Lower leg skin (tissue), 3 donors: ENCODE measurements around the gene CLIC4.

Experiments used
- POLR2A ChIP-seq, 2 donors: fragments of 450-650 bp; IDR thresholded peaks; one replicate each; pipeline ENCODE4 v1.6.1; 2016 to 2017; ENCODE audit warnings: antibody characterized with exemption in 2 of 2, mild to moderate bottlenecking in 1 of 2, moderate library complexity in 1 of 2
- TF ChIP-seq, protein P1 (sequence below), 3 donors: fragments of 450-650 bp; IDR thresholded peaks; one replicate each; pipeline ENCODE4 v1.5.1; 2016; ENCODE audit warnings: antibody characterized with exemption in 3 of 3, mild to moderate bottlenecking in 3 of 3, moderate library complexity in 2 of 3

- TF ChIP-seq, protein P1, sequence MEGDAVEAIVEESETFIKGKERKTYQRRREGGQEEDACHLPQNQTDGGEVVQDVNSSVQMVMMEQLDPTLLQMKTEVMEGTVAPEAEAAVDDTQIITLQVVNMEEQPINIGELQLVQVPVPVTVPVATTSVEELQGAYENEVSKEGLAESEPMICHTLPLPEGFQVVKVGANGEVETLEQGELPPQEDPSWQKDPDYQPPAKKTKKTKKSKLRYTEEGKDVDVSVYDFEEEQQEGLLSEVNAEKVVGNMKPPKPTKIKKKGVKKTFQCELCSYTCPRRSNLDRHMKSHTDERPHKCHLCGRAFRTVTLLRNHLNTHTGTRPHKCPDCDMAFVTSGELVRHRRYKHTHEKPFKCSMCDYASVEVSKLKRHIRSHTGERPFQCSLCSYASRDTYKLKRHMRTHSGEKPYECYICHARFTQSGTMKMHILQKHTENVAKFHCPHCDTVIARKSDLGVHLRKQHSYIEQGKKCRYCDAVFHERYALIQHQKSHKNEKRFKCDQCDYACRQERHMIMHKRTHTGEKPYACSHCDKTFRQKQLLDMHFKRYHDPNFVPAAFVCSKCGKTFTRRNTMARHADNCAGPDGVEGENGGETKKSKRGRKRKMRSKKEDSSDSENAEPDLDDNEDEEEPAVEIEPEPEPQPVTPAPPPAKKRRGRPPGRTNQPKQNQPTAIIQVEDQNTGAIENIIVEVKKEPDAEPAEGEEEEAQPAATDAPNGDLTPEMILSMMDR (IDR thresholded peaks at IDR 0.05) = no peak
- no peak for TF ChIP-seq POLR2A (IDR thresholded peaks at IDR 0.05)
Observed at GRCh38 chr1:24874056-24874455, 128.8 kb downstream of the CLIC4 start.
